Mesenchymal stem cell (in vitro differentiated cells and primary cell): ENCODE data around the gene HOXC13.

Experiments used
- DNase-seq: peaks from one replicate; pipeline ENCODE4 v3.0.0-alpha.2; 2013
- H2AFZ ChIP-seq: one replicate; pipeline ENCODE4 v1.6.1; 2013; ENCODE audit warnings: low read depth, mild to moderate bottlenecking, control low read depth, inconsistent platforms, low read length, moderate library complexity
- H2AK5ac ChIP-seq: 2 replicates; pipeline ENCODE4 v1.6.1; 2013; ENCODE audit warnings: low read length, moderate library complexity, mild to moderate bottlenecking, inconsistent platforms; ENCODE audit not compliant: severe bottlenecking
- H2BK120ac ChIP-seq: one replicate; pipeline ENCODE4 v1.6.1; 2013; ENCODE audit warnings: low read depth, mild to moderate bottlenecking, inconsistent platforms, low read length, moderate library complexity
- H2BK12ac ChIP-seq, 2 experiments: one replicate each; pipeline ENCODE4 v1.6.1; 2013; ENCODE audit warnings: inconsistent platforms in 2 of 2, low read length in 2 of 2, mild to moderate bottlenecking in 2 of 2, moderate library complexity in 2 of 2, control low read depth in 1 of 2
- H2BK15ac ChIP-seq: one replicate; pipeline ENCODE4 v1.6.1; 2013; ENCODE audit warnings: mild to moderate bottlenecking, low read depth, inconsistent platforms; ENCODE audit not compliant: poor library complexity, severe bottlenecking
- H2BK5ac ChIP-seq: 2 replicates; pipeline ENCODE4 v1.6.1; 2013; ENCODE audit warnings: low read depth, mild to moderate bottlenecking, low read length, control low read depth, inconsistent platforms; ENCODE audit not compliant: poor library complexity, severe bottlenecking
- H3K14ac ChIP-seq, 2 experiments: one replicate each; pipeline ENCODE4 v1.6.1; 2013; ENCODE audit warnings: inconsistent platforms in 2 of 2, low read length in 2 of 2, control low read depth in 1 of 2, mild to moderate bottlenecking in 1 of 2, moderate library complexity in 1 of 2
- H3K18ac ChIP-seq, 2 experiments: one replicate each; pipeline ENCODE4 v1.6.1; 2013; ENCODE audit warnings: inconsistent platforms in 2 of 2, low read length in 2 of 2, control low read depth in 1 of 2, low read depth in 1 of 2, mild to moderate bottlenecking in 1 of 2
- H3K23ac ChIP-seq, 2 experiments: one replicate each; pipeline ENCODE4 v1.6.1; 2013; ENCODE audit warnings: inconsistent platforms in 2 of 2, low read length in 2 of 2, mild to moderate bottlenecking in 2 of 2, moderate library complexity in 2 of 2, control low read depth in 1 of 2
- H3K27ac ChIP-seq: 2 replicates; pipeline ENCODE4 v1.5.1; 2013; ENCODE audit warnings: mild to moderate bottlenecking, moderate library complexity, low read length, control low read depth, inconsistent platforms; ENCODE audit not compliant: poor library complexity, severe bottlenecking
- H3K27me3 ChIP-seq, 2 experiments: 2 replicates each; pipeline versions ENCODE4 v1.6.1 to v1.7.0; 2013; ENCODE audit warnings: low read length in 2 of 2, mild to moderate bottlenecking in 2 of 2, moderate library complexity in 2 of 2, control low read depth in 1 of 2, inconsistent platforms in 1 of 2; ENCODE audit not compliant: control insufficient read depth in 1 of 2, insufficient read depth in 1 of 2
- H3K36me3 ChIP-seq, 2 experiments: 2 replicates each; pipeline versions ENCODE4 v1.6.1 to v1.7.0; 2013; ENCODE audit warnings: low read length in 2 of 2, control low read depth in 1 of 2, inconsistent platforms in 1 of 2, low read depth in 1 of 2, mild to moderate bottlenecking in 1 of 2; ENCODE audit not compliant: insufficient read depth in 2 of 2, control insufficient read depth in 1 of 2
- H3K4ac ChIP-seq, 2 experiments: one replicate each; pipeline ENCODE4 v1.6.1; 2013; ENCODE audit warnings: inconsistent platforms in 2 of 2, low read length in 2 of 2, mild to moderate bottlenecking in 2 of 2, moderate library complexity in 2 of 2, control low read depth in 1 of 2, low read depth in 1 of 2
- H3K4me1 ChIP-seq: 2 replicates; pipeline ENCODE4 v1.6.1; 2013; ENCODE audit warnings: low read depth, low read length, control low read depth; ENCODE audit not compliant: control insufficient read depth, insufficient read depth
- H3K4me2 ChIP-seq: 2 replicates; pipeline ENCODE4 v1.6.1; 2013; ENCODE audit warnings: low read length, mild to moderate bottlenecking, inconsistent platforms; ENCODE audit not compliant: poor library complexity, severe bottlenecking
- H3K4me3 ChIP-seq, 2 experiments: 2 replicates each; pipeline versions ENCODE4 v1.5.1 to v1.7.0; 2013; ENCODE audit warnings: low read length in 2 of 2, mild to moderate bottlenecking in 2 of 2, control low read depth in 1 of 2, low read depth in 1 of 2; ENCODE audit not compliant: insufficient read depth in 1 of 2
- H3K79me1 ChIP-seq: replicated peaks from 2 replicates; pipeline ENCODE4 v1.6.1; 2013; ENCODE audit warnings: mild to moderate bottlenecking, control low read depth, low read length, inconsistent platforms; ENCODE audit not compliant: poor library complexity, severe bottlenecking
- H3K9ac ChIP-seq: 2 replicates; pipeline ENCODE4 v1.7.0; 2013; ENCODE audit warnings: mild to moderate bottlenecking, low read length, moderate library complexity
- H3K9me3 ChIP-seq: 2 replicates; pipeline ENCODE4 v1.7.0; 2013; ENCODE audit warnings: mild to moderate bottlenecking, low read length; ENCODE audit not compliant: control insufficient read depth
- H4K8ac ChIP-seq: one replicate; pipeline ENCODE4 v1.6.1; 2013; ENCODE audit warnings: inconsistent platforms, mild to moderate bottlenecking, low read length, moderate library complexity
- H4K91ac ChIP-seq: one replicate; pipeline ENCODE4 v1.6.1; 2013; ENCODE audit warnings: mild to moderate bottlenecking, low read length, inconsistent platforms
- WGBS: methylation state at CpG from one replicate; pipeline ENCODE4 v1.1.7; 2013; ENCODE audit warnings: mixed read lengths; 5-methylcytosine and 5-hydroxymethylcytosine counted together

Gene HOXC13

DNA sequence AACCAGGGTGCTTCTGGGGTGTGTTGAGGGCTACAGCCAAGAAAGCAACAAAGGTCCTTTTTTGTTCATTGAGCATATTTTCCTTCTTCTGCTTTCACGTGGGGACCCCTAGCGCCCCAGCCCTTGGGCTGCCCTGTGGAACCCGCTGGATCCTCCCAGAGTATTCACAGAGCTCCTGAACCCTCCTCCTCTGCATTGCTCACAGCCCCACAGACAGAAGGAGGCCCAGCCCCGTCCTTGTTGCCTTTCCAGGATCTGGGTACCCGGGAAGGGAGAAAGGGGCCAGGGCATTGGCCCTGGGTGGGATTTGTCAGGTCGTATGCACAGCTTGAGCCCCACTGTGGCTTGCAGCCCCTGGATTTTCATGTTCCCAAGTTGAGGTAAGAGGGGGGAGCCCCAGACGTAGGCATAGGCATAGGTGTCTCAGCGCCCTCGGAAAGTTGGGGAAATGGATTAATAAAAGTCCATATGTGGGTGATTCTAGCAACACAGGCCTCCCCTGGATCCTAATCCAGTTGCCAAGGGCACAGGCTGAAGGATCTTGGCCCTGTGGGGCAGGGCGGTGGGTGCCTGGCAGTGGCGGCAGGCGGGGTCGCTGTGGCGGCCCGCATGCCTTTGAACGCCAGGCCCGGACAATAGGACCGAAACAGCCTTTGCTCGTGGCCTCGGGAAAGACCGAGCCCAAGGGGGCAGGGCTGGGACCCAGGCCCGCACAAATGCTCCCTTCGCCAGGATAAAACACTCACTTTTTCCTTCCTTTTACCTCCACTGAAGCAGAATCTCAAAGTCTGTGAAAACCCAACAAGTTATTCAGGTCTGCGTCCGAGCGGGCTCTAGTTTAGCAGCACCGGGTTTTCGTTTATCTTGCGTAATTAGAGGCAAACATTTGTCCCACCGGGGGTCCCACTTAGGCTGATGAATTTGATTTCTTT lies 43.3 kb downstream of the HOXC13 start:
- Histone ChIP-seq H2AK5ac (no peak overlapping the region), H3K18ac (no peak overlapping the region), H3K36me3 (no peaks in the 10 kb centered on the region), H3K9me3 (no peaks in the 10 kb centered on the region), H2BK120ac (no peak overlapping the region), H3K4me1 (peaks cover 10% of the 10 kb centered on the region), H2BK12ac (no peak overlapping the region), H3K9ac (peak overlapping the region; percentile 81), H3K14ac (no peak overlapping the region), H3K4me3 (peak overlapping the region in 1 of 2 experiments; percentile 36), H3K27ac (no peak overlapping the region), H4K8ac (no peak overlapping the region), H3K4ac (no peak overlapping the region), H3K27me3 (peaks cover 24 to 71% of the 10 kb centered on the region in 2 experiments), H4K91ac (no peak overlapping the region), H3K79me1 (peaks cover 1% of the 10 kb centered on the region), H3K4me2 (no peak overlapping the region), H2AFZ (no peak overlapping the region), H2BK5ac (no peak overlapping the region), H3K23ac (peak overlapping the region in 1 of 2 experiments; percentile 36), H2BK15ac (no peak overlapping the region)
- DNase-seq, result no peak
- 12% methylated on average over 29 of the region's 30 CpGs for WGBS

DNA sequence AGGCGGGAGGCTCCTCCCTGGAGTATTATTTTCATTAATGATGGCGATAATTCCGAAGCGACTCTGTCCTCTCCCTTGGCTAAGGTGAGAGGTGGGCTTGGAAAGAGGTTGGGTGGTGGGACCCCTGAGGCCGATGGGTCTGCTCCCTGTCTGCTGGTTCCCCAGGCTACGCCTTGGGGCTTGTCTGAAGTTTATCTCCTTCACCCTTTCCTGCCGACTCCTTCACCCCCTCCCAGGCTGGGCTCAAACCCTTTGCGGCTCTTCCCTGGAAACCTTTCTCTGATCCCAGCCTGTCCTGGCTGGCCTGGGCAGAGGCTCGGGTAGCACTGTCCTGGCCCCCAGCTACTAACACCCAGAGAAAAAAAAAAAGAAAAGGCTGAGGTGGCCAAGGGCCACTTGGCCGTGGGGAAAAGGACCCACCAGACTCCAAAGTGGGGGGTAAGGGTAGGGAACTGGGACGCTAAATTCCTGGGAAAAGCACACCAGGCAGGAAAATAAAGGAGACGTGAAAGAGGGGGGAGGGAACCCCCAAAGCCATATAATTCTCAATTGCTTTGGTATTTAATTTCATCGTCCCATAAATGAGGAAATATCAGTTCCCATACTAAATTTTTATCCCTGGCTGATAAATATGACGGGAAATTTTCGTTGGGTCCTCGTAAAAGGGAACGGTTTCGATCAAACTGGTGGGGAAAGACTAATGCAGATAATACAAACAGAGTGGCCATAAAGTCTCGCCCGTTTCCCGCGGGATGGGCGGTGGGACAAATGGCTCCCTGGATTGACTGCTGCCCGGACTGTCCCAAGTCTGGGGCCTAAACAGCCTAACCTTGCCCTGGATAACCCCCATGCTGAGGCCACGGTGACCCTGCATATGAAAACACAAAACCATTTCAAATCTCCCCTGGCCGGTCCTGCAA lies 44.3 kb downstream of the HOXC13 start:
- no peak overlapping the region for H2AK5ac ChIP-seq
- peaks cover 1% of the 10 kb centered on the region for H3K79me1 ChIP-seq
- H3K23ac ChIP-seq, result no peak overlapping the region
- DNase-seq, result no peak
- H3K27ac ChIP-seq, result no peak overlapping the region
- H4K91ac ChIP-seq, result no peak overlapping the region
- H3K9me3 ChIP-seq, result no peaks in the 10 kb centered on the region
- H2BK15ac ChIP-seq, result no peak overlapping the region
- H3K9ac ChIP-seq, result peak overlapping the region; percentile 81
- peak overlapping the region in 1 of 2 experiments; percentile 36 for H3K4me3 ChIP-seq
- H3K36me3 ChIP-seq, result no peaks in the 10 kb centered on the region
- peak overlapping the region; percentile 25 for H3K4me2 ChIP-seq
- peaks cover 16 to 61% of the 10 kb centered on the region in 2 experiments for H3K27me3 ChIP-seq
- H2BK5ac ChIP-seq, result no peak overlapping the region
- H2BK120ac ChIP-seq, result no peak overlapping the region
- H3K4ac ChIP-seq, result no peak overlapping the region
- H3K4me1 ChIP-seq, result peaks cover 15% of the 10 kb centered on the region
- no peak overlapping the region for H2BK12ac ChIP-seq
- H2AFZ ChIP-seq, result no peak overlapping the region
- WGBS, result 29% methylated on average over 23 of the region's 26 CpGs
- H3K14ac ChIP-seq, result no peak overlapping the region
- H3K18ac ChIP-seq, result no peak overlapping the region
- no peak overlapping the region for H4K8ac ChIP-seq

DNA sequence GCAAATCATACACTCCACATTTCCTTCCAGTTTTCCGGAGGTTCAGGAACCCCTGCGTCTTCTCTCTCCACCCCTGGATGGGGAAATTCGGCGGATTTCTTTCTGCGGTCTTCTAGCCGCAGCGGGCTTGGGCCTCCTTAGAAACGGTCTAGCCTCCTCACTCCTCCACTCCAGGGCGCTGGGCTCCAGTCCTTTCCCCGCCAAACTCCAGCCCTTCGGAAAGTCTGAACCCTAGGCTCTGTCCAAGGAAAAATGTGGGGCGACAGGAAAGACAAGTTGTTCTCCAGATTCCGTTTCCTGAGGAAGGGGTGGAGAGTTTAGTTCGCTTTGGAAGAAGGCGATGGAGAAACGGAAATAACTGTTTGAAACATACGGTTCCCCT lies 44.9 kb downstream of the HOXC13 start:
- peak overlapping the region; percentile 25 for H3K4me2 ChIP-seq

More for the DNA sequence above, 44.9 kb downstream of the HOXC13 start:
- whole genome bisulfite sequencing, result 10% methylated on average over 13 of the region's 17 CpGs
- Histone ChIP-seq H4K91ac (no peak overlapping the region), H2BK12ac (no peak overlapping the region), H2AK5ac (no peak overlapping the region), H3K79me1 (peaks cover 2% of the 10 kb centered on the region), H3K4me1 (peaks cover 17% of the 10 kb centered on the region), H2BK5ac (no peak overlapping the region), H3K4me3 (peak overlapping the region in 1 of 2 experiments; percentile 36), H3K9ac (peak overlapping the region; percentile 81), H3K9me3 (no peaks in the 10 kb centered on the region), H3K36me3 (no peaks in the 10 kb centered on the region), H3K27me3 (peaks cover 12 to 55% of the 10 kb centered on the region in 2 experiments), H3K27ac (no peak overlapping the region), H3K18ac (no peak overlapping the region), H2BK120ac (no peak overlapping the region), H3K23ac (no peak overlapping the region), H4K8ac (no peak overlapping the region), H3K14ac (no peak overlapping the region), H3K4ac (no peak overlapping the region), H2BK15ac (no peak overlapping the region), H2AFZ (no peak overlapping the region)
- no peak for DNase-seq
